Right atrium auricular region (tissue), 2 donors: Measurements from ENCODE around the gene ADAMTS2. TPM values are rescaled to one million over a fixed set of nuclear protein-coding genes. Genes with fewer than 3 reads are reported as not detected.

Source experiments
- DNase-seq: peaks from one replicate; pipeline ENCODE4 v3.0.0-alpha.2; 2019; ENCODE audit warnings: low spot score
- H3K27ac ChIP-seq, 2 donors: fragments of 200-600 bp; sonication (generic); 1 replicate in 1 of 2; 2 replicates in 1 of 2; pipeline ENCODE4 v1.5.1; 2016 to 2019
- H3K27me3 ChIP-seq, 2 donors: fragments of 200-600 bp; sonication (generic); one replicate each; pipeline versions ENCODE4 v1.5.1 to v1.6.0; 2017 to 2019
- H3K36me3 ChIP-seq: fragments of 200-600 bp; sonication (generic); one replicate; pipeline ENCODE4 v1.5.1; 2016
- H3K4me1 ChIP-seq, 2 donors: fragments of 200-600 bp; sonication (generic); one replicate each; pipeline versions ENCODE4 v1.5.1 to v1.6.0; 2017 to 2019
- H3K4me3 ChIP-seq, 2 donors: fragments of 200-600 bp; sonication (generic); 1 replicate in 1 of 2; 2 replicates in 1 of 2; pipeline ENCODE4 v1.5.1; 2017 to 2019; ENCODE audit warnings: mild to moderate bottlenecking in 1 of 2, moderate library complexity in 1 of 2
- H3K9me3 ChIP-seq, 2 donors: fragments of 200-600 bp; sonication (generic); one replicate each; pipeline ENCODE4 v1.5.1; 2019
- CTCF ChIP-seq, 2 donors: fragments of 200-600 bp; sonication (generic); IDR thresholded peaks; one replicate each; pipeline ENCODE4 v1.5.1; 2019; ENCODE audit warnings: antibody characterized with exemption in 2 of 2
- total RNA-seq, 2 donors: library from RNA; depleted of rRNA; stranded (reverse); fragments of >200 nt; gene quantifications; one replicate each; pipeline ENCODE4 v1.1.0, GENCODE V29; 2016

ADAMTS2 gene
- total RNA-seq, 2 donors from 2014 or later = 13.6 to 13.7 TPM

GRCh38 chr5:179369530-179369884 is 24.2 kb upstream of the ADAMTS2 start:
- Histone ChIP-seq H3K4me1 (no peaks in the 10 kb centered on the region), H3K36me3 (no peaks in the 10 kb centered on the region), H3K4me3 (no peak overlapping the region), H3K27me3 (no peaks in the 10 kb centered on the region), H3K27ac (no peak overlapping the region), H3K9me3 (no peaks in the 10 kb centered on the region)
- DNase-seq = no peak
- TF ChIP-seq CTCF (IDR thresholded peaks at IDR 0.05) = no peak

DNA sequence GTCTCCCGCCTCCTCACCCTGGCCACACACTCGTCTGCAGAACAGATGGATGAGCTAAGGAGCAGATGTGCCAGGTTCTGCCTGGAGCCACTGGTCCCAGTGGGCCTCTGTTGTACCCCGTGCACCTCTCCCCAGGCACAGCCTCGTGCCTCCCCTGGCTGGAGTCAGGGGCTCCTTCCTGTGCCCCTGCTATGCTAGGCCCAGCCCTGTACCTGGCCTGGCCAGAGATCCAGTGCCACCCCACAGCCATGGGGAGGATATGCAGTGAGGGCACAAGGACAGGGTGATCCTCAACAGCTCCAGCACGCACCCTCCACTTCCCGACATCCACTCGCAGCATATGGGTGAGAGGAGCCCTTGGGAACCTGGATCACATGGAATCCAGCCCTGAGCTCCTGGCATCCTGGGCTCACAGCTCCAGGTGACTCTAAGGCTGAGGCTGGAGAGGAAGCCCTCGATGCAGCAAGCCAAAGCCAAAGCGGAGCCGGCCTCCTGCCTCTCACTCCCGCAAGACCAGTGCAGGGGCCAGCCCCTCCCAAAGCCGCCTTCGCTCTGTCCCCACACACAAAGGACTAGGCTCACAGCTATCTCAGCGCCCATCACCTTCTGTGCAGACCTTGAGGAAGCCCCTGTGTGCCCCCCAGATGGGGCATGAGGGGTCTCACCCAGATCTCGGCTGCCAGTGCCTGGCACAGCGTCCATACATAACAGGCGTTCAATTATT is 23.7 kb upstream of the ADAMTS2 start:
- H3K9me3 ChIP-seq = no peaks in the 10 kb centered on the region
- no peaks in the 10 kb centered on the region for H3K4me1 ChIP-seq
- no peak for DNase-seq
- no peak for TF ChIP-seq CTCF (IDR thresholded peaks at IDR 0.05)
- no peaks in the 10 kb centered on the region for H3K27me3 ChIP-seq
- no peak overlapping the region for H3K4me3 ChIP-seq
- H3K36me3 ChIP-seq = no peaks in the 10 kb centered on the region
- H3K27ac ChIP-seq = no peak overlapping the region

- Histone ChIP-seq H3K27me3 (no peaks in the 10 kb centered on the region), H3K36me3 (no peaks in the 10 kb centered on the region), H3K9me3 (no peaks in the 10 kb centered on the region), H3K27ac (no peak overlapping the region), H3K4me3 (no peak overlapping the region), H3K4me1 (no peaks in the 10 kb centered on the region)
- TF ChIP-seq CTCF (IDR thresholded peaks at IDR 0.05) = no peak
- DNase-seq = no peak
These were observed 23.0 kb upstream of the ADAMTS2 start for GRCh38 chr5:179368126-179368805.

DNA sequence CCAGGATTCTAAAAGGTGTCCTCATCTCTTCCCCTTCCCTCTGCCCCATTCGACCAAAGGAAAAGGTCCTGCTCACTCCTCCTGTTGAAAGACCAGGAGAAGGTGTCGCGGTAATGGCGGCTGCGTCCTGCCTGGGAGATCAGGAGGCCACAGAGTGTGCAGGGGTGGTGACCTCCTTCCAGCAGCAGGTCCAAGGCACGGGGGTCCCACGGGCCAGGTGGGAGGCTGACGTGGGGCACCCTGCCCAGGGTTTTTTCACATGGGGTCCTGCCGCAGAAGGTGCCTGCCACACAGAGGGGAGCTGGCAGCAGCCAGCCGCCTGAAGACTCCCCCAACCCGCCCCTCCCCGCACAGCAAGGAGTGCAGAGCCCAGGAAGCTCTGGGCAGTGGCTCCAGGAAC is 22.2 kb upstream of the ADAMTS2 start:
- Histone ChIP-seq H3K27ac (no peak overlapping the region), H3K4me3 (no peak overlapping the region), H3K27me3 (no peaks in the 10 kb centered on the region), H3K4me1 (no peaks in the 10 kb centered on the region), H3K36me3 (no peaks in the 10 kb centered on the region), H3K9me3 (no peaks in the 10 kb centered on the region)
- no peak for DNase-seq
- TF ChIP-seq CTCF (IDR thresholded peaks at IDR 0.05) = no peak

GRCh38 chr5:179362355-179362754 is 17.1 kb upstream of the ADAMTS2 start:
- Histone ChIP-seq H3K9me3 (peaks cover 0 to 6% of the 10 kb centered on the region in 2 donors), H3K27me3 (no peaks in the 10 kb centered on the region), H3K27ac (no peak overlapping the region), H3K4me1 (no peaks in the 10 kb centered on the region), H3K4me3 (no peak overlapping the region), H3K36me3 (no peaks in the 10 kb centered on the region)
- no peak for TF ChIP-seq CTCF (IDR thresholded peaks at IDR 0.05)
- no peak for DNase-seq
